HTR-8/SVneo (cell line): Measurements from ENCODE around the gene MYO1C.
A peak's percentile ranks its signal among the peaks of the same experiment; 100 is the strongest.
"Not testable (repeated sequence)": the region's sequence is repeated elsewhere in the genome, so short reads cannot be mapped to it uniquely, and the experiment has no call there.

Experiments used
- DNase-seq: peaks from one replicate; pipeline ENCODE4 v3.0.0; 2011; ENCODE audit warnings: low spot score, mixed read lengths; ENCODE audit not compliant: insufficient read length
- FAIRE-seq: peaks from 2 replicates; lab custom pipeline; 2011; peaks lifted over from hg19 to GRCh38; lab: Jason Lieb, UNC

The MYO1C gene

GRCh38 chr17:1508709-1509108 lies 16.2 kb upstream of the MYO1C start:
- DNase-seq, FAIRE-seq: not testable (repeated sequence)

GRCh38 chr17:1506649-1507267 lies 14.3 kb upstream of the MYO1C start:
- FAIRE-seq (no peak), DNase-seq (no peak)

- DNase-seq (no peak), FAIRE-seq (peak; percentile 26)
Measured at GRCh38 chr17:1505586-1505985, 13.1 kb upstream of the MYO1C start.

DNA sequence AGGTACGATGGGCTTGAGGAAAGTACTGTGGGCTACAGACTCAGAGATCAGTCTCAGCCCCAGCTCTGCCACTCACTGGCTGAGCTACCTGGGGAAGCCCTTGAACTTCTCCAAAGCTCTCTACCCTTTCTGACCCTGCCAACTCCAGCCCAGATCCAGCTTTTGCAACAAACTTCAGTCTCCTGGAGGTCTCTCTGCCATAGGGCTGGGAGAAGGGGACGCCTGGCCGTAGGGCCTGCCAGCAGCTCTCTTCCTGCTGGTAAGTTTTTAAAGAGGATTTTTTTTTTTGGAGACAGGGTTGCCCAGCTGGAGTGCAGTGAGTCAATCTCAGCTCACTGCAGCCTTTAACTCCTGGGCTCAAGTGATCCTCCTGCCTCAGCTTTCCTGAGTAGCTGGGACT lies 12.4 kb upstream of the MYO1C start:
- FAIRE-seq (no peak), DNase-seq (no peak)

- FAIRE-seq = no peak
- DNase-seq = no peak
Measured at GRCh38 chr17:1503699-1504098, 11.2 kb upstream of the MYO1C start.

DNA sequence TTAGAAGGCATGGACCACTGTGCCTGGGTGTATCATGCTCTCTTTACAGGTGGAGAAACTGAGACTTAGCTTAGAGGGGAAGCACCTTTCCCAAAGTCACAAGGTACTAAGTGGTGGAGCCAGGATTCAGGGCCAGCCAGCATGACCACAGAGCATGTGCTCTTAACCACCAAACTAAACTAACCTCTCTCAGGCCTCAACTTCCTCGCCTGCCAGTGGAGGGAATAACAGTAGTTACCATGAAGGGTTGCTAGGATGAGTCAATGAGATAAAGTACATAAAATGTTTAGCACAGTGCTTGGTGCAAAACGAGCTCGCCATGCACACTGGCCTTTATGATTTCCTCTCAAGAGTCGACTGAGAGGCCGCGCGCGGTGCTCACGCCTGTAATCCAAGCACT lies 6.4 kb upstream of the MYO1C start:
- FAIRE-seq = no peak
- no peak for DNase-seq

DNA sequence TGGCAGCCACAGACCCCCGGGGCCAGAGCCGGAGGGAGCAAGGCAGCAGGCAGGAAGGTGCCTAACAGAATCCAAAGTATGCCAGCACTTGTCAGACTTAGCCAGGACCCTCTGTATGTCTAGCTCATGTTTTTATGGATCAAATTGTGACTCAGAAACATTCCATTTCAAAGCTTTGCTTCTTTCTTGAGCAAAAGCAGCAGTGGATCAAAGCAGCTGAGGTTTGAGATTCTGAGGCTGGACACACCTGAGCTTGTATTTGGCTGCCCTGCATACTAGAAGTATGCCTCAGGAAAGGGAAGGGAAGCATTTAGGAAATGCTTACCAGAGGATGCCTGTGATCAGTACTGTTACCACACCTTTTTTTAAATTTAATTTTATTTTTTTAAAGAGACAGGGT lies 5.7 kb upstream of the MYO1C start:
- DNase-seq (no peak), FAIRE-seq (no peak)

DNA sequence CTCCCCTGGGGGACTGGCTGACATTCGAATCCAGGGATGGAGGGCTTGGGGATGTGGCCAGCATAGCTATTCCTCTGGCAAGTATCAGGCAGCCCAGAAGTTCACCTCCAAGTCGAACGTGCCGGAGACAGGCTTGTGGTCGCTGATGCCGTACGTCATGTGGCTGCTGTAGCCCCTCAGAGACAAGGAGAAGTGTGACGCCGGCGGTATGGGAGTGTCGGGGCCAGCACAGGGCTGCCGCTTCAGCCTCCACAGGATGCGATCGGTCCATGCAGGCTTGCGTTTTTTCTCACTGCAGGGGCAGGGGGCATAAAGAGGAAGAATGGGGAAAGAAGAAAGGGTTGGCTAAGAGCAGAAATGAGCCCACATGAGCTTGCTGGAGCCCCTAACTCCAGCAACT lies 5.3 kb upstream of the MYO1C start:
- FAIRE-seq = no peak
- no peak for DNase-seq

- no peak for FAIRE-seq
- no peak for DNase-seq
Measured at GRCh38 chr17:1496869-1497268, 4.4 kb upstream of the MYO1C start.

- DNase-seq (no peak), FAIRE-seq (peak; percentile 31)
Measured at GRCh38 chr17:1495265-1495989, 2.9 kb upstream of the MYO1C start.

GRCh38 chr17:1494736-1495253 lies 2.3 kb upstream of the MYO1C start:
- FAIRE-seq = no peak
- no peak for DNase-seq

- DNase-seq (no peak), FAIRE-seq (no peak)
Measured at GRCh38 chr17:1494203-1494602, 1.7 kb upstream of the MYO1C start.

GRCh38 chr17:1493291-1493980 lies 950 bp upstream of the MYO1C start:
- no peak for FAIRE-seq
- no peak for DNase-seq

GRCh38 chr17:1491443-1492248 lies 840 bp downstream of the MYO1C start:
- peak; percentile 65 for FAIRE-seq
- DNase-seq = peak; percentile 66

DNA sequence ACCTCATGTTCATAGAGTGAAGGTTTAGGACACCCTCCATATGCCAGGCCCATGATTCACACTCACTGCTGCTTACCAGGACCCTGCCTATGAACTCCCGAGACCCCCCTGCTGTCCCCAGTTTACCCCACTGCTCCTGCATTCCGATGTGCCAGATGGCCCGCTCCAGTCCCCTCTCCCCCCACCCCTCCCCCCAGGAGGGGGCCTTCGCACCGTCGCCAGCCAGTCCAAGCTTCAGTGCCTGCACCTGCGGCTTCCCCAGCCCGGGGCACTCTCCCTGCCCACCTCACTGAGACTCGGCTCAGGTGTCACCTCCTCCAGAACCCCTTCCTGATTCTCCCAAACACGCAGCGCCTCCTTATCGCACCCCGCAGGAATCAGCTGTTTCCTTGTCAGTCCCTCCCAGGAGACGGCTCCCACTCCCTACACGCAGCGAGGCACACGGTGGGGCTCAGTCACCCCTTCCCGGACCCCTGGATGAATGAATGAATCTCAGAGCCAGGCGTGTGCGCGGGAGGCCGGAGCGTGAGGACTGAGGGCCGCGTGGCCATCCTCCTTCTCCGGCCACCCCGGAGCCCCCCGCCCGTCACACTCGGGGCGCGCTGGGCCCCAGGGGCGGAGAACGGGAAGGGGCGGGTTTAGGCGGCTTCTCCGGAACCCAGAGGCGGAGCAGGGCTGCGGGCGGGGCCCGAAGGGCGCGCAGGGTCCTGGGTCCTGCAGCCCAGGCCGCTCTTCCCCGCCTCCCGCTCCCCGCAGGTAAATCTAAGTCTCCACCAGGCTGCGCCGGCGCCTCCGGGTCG lies 1.6 kb downstream of the MYO1C start:
- DNase-seq (peak; percentile 73), FAIRE-seq (peak; percentile 88)

- DNase-seq = no peak
- peak; percentile 28 for FAIRE-seq
Measured at GRCh38 chr17:1488826-1489270, 3.6 kb downstream of the MYO1C start.

GRCh38 chr17:1487939-1488825 lies 4.3 kb downstream of the MYO1C start:
- peak; percentile 81 for DNase-seq
- FAIRE-seq = peak; percentile 94
